Medulla oblongata (tissue), 1 donor: ENCODE data around the gene CHST9.

Experiments used
- DNase-seq: peaks from one replicate; pipeline ENCODE4 v3.0.0-alpha.2; 2015; ENCODE audit errors: extremely low spot score

Gene CHST9

GRCh38 chr18:26865557-26865956 is 319.6 kb downstream of the CHST9 start, which contains the start of gene AQP4:
TSS of gene AQP4 (minus strand) at chr18:26865707. CDS start at chr18:26865689, 18 bp downstream.
- no peak for DNase-seq

- no peak for DNase-seq
Observed at GRCh38 chr18:26864658-26865057, 320.4 kb downstream of the CHST9 start.

- no peak for DNase-seq
Observed at GRCh38 chr18:26863921-26864497, 321.1 kb downstream of the CHST9 start.

GRCh38 chr18:26863122-26863879 is 321.8 kb downstream of the CHST9 start:
- DNase-seq: peak; percentile 82

- DNase-seq: no peak
Observed at GRCh38 chr18:26862084-26862483, 323.0 kb downstream of the CHST9 start.
